ENCODE results near the gene DAPK1.

DNA sequence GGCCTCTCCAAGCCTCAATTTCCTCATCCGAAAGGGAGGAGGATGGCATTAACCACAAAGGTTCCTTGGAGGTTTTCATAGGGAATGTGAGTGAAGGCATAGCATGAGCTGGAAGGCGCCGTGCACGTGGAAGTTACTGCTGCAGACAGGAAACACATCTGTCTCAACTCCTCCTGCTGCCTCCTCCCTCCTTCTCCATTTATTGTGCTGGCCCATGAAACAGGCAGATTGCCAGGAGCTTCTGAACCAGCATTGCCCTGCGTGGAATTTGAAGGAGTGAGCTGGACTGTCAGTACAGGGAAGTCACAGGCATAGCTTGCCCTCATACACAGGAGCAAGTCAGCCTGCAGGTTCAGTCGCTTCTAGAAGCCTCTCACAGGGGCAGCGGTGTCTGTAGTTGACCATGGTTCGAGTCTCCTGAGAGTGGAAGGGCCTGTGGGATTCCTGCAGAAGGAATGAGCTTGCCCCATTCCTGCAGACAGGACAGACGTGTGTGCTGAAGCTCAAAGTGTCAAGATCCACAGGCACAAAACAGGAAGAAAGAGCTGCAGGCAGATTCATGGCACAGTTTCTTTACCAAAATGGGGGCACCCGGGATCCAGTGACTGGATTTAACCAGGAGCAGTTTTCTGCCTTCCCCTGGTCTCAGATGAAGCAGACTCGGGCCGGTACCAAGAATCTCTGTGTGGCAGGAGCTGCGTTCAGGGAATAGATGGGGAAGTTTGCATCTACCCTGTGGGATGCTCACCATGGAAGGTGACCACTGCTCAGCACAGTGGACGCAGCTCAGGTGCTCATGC lies 179.5 kb downstream of the DAPK1 start:
- TF ChIP-seq CTCF (IDR thresholded peaks at IDR 0.05): no peak
- no peak for TF ChIP-seq POLR2A (IDR thresholded peaks at IDR 0.05)
